MM.1S (cell line): Measurements from ENCODE around the gene HMGN3.

Experiments used
- CTCF ChIP-seq: fragments of 300-600 bp; sonication (generic); IDR thresholded peaks from 2 replicates; pipeline ENCODE4 v1.5.1; 2016; ENCODE audit warnings: antibody characterized with exemption, low read length, mixed read lengths
- EZH2 ChIP-seq: fragments of 300-600 bp; sonication (generic); optimal IDR thresholded peaks from 2 replicates; pipeline ENCODE3; 2017; ENCODE audit warnings: low read depth, mild to moderate bottlenecking, antibody characterized with exemption, low read length, mixed read lengths

- no peak for TF ChIP-seq CTCF
- TF ChIP-seq EZH2, result no peak
These were observed 26.3 kb upstream of the HMGN3 start for GRCh38 chr6:79260772-79261171.
